ENCODE measurements around the gene SLCO1B1.

- TF ChIP-seq CTCF (conservative IDR thresholded peaks at IDR 0.05 in 1 of 2, IDR thresholded peaks at IDR 0.05 in 1 of 2; ENCODE audit: extremely low read depth in 1 of 2, insufficient read depth in 1 of 2, low read depth in 1 of 2, low read length in 2 of 2) (no peak), EZH2 (IDR thresholded peaks at IDR 0.05; ENCODE audit: borderline replicate concordance, low read length) (no peak)
Observed at GRCh38 chr12:21111732-21112131, 19.3 kb upstream of the SLCO1B1 start.
